GM18507 (cell line): ENCODE data around the gene SH2D2A.

Experiments used
- DNase-seq: peaks from one replicate; pipeline ENCODE4 v3.0.0; 2011; ENCODE audit warnings: low read depth; ENCODE audit not compliant: insufficient read length; ENCODE audit errors: extremely low spot score
- FAIRE-seq: peaks from 2 replicates; lab custom pipeline; 2011; peaks lifted over from hg19 to GRCh38; lab: Jason Lieb, UNC

SH2D2A gene

DNA sequence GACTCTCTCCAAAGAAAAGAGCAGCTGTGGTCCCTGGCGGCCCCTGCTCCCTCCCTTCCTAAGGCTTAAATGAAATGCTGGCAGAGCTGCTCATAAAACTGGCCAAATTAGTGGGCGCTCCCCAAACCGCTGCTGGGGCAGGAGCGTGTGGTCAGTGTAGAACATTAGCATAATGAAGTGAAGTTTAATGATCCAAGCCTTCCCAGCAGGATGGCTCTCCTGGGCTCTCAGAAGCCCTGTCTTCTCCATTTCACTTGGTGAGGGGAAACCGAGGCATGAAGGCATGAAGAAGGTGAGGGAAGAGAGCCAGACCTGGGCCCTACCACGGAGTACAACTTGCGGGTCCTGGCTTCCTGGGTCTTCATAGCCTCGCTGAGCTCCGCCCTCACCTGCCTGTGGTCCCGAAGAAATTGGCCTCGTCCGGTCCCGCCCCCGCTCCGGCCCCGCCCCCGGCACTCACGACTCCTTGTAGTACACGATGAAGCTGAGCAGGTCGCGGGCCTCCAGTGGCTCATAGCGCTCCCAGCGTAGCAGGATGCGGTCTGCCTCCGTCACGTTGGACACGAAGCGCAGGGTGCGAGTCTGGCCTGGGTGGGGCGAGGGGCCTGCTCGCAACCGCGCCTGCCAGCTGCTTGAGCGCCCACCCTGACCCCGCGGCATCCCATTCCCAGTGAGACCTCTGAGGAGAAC, 32.0 kb upstream of the SH2D2A start:
- FAIRE-seq = no peak

DNA sequence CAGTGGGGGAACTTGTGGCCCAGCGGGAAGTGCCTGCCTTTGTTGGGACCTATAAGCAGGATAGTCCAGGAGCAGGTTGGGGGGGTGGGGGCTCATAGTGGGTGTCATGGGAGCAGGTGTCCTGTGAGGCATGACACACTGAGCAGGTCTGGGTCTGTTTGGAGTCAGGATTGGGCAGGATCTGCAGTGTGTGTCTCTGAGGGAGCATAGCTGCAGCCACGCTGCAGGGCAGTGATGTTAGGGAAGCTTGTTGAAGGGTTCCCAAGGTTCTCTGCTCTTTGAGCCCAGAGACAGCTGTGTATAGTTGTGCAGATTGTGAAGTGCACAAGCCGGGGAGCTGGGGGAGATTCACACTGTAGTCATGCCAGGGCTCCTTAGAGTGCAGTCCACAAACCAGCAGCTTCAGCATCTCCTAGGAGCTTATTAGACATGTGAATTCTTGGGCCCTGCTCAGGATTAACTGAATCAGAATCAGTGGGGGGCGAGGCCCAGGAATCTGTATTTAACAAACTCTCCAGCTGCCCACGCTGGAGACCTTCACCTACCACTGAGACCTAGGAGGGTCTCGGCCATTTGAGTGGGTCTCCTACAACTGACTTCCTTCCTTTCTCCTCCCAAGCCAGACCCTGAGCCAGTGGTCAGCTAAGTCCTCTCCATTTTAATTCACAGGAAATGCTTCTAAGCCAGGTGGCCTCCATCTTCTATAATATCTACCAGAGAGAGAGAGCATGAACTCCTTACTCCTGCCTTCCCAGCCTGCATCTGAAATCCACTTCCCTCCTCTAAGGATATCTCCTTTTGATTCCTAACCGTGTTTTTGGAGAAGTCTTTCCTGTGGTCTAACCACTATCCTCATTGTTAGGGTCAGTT, 31.2 kb upstream of the SH2D2A start:
- DNase-seq = no peak

More for the DNA sequence above, 32.0 kb upstream of the SH2D2A start:
- DNase-seq = no peak

GRCh38 chr1:156846643-156847042, 30.0 kb upstream of the SH2D2A start:
- FAIRE-seq = no peak
- no peak for DNase-seq

More for the DNA sequence above, 31.2 kb upstream of the SH2D2A start:
- no peak for FAIRE-seq

- DNase-seq (no peak), FAIRE-seq (no peak)
These were observed 29.4 kb upstream of the SH2D2A start for GRCh38 chr1:156845953-156846545.

DNA sequence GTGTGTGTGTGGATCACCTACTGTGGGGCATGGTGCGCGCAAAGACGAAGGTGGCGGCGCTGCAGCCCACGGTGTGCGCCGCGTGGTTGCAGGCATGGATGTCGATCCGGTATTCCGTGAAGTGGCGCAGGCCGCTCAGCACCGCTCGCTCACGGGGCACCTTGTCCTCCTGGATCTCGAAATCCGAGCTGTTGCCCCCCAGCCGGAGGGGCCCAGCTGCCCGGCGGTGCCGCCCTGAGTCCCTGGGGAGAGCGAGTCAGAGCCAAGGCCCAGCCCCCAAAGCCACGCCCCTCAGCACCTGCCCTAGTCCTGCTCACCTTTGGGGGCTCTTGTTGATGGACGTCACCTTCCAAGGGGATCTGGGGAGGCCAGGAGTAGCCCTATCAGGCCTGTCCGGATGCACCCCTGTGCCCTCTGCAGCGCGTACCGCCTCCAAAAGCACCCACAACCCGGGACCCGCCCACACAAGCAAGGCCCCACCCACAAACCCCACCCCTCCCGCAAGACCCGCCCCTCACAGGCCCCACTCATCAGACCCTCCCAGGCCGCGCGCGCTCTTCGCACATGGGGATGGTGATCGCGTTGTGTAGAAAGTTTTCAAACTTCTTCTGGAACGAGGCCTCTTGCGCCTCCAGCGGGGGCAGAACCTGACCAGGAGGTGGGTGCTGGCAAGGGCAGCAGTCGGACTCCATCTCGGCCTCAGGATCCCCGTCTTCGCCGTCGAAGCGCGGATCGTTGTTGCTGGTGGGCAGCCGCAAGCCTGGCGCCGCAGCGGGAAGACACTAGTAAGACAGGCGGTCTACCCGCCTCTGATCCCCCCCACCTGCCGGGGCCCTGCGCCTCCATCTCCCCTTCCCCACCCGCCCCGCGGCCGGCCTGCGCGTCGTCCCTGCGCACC, 28.7 kb upstream of the SH2D2A start:
- FAIRE-seq = no peak
- no peak for DNase-seq

GRCh38 chr1:156844638-156845037, 28.0 kb upstream of the SH2D2A start:
- DNase-seq (no peak), FAIRE-seq (no peak)

DNA sequence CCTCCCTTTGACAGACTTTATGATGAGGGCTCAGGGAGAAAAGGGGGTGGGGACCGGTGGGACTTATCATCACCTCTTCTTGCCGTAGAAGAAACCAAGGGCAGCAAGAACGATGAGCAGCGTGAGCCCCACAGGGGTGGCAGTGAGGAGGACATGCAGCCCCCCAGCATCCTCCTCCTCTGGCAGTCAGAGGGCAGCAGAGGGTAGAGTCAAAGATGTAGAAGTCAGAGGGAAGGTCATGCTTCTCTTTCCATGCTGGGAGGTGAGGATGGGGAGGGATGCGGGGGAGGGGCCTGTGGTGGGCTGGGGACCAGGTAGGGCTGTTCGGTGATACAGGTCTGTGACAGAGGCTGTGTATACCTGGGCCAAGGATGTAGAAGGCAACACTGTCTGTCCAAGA, 27.5 kb upstream of the SH2D2A start:
- FAIRE-seq = no peak
- DNase-seq = no peak

DNA sequence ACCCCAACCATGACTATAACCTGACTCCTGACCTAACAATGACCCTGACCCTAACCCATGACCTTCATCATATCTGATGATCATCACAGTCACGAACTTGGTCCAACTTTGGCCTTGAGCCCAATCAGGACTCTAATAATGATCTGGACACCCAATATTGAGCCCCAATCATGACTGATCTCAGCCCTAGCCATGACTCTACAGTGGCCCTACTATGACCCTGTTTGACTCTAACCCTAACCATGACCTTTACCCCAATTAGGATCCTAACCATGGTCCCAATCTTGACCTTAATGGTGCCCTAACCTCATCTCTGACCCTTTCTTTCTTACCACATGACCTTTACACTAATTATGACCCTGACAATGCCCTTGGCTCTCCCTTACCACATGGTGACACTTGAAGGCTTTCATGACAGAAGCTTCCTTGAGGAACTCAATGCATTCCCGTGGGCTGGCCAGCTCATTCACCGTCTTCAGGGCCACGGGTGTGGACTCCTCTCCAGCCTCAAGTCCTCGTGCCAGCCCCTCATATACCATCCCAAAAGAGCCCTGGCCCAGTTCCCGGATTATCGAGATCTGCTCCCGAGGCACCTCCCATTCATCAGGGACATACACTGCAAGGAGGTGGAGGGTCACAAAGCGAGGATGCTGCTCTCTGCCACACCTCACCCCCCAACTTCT, 26.1 kb upstream of the SH2D2A start:
- DNase-seq (no peak), FAIRE-seq (no peak)

- FAIRE-seq (no peak), DNase-seq (no peak)
These were observed 24.7 kb upstream of the SH2D2A start for GRCh38 chr1:156841295-156841855.

GRCh38 chr1:156840898-156841279, 24.2 kb upstream of the SH2D2A start:
- DNase-seq (no peak), FAIRE-seq (no peak)

- no peak for FAIRE-seq
- DNase-seq = no peak
These were observed 23.7 kb upstream of the SH2D2A start for GRCh38 chr1:156840186-156840897.

DNA sequence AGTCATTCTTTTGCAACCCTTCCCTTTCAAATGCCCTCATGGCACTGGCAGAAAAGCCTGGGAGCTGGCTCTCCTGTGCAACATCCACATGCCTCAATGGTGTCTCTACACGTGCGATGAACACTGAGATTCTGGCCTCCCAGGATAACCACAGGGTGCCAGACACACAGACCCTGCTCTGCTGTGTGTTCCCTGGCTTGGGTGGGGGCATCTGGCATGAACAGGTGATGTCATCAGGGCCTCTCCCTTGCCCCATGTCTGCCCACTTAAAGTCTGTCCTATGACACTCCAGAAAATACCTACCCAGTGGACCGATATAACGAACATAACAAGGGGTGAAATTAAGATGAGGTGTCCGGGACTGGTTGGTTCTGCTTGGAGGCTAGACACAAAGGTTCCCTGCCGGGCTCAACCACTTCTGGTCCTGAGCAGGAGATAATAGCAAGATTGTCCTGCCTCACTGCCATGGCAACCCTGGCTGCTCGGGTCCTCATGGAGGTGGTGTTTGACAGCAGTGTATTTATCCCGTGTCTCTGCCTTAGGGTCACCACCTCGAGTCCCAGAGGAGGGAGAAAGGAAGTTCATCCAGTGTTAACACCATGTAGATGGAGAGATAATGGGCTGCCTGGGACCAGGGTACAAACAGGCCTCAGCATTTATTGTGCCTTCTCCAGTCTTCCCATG, 22.9 kb upstream of the SH2D2A start:
- no peak for FAIRE-seq
- no peak for DNase-seq

- peak; percentile 84 for FAIRE-seq
- no peak for DNase-seq
These were observed 22.3 kb upstream of the SH2D2A start for GRCh38 chr1:156838972-156839371.

- no peak for DNase-seq
- FAIRE-seq = no peak
These were observed 20.2 kb upstream of the SH2D2A start for GRCh38 chr1:156836892-156837291.

GRCh38 chr1:156836041-156836654, 19.5 kb upstream of the SH2D2A start:
- FAIRE-seq (peak; percentile 73), DNase-seq (no peak)

DNA sequence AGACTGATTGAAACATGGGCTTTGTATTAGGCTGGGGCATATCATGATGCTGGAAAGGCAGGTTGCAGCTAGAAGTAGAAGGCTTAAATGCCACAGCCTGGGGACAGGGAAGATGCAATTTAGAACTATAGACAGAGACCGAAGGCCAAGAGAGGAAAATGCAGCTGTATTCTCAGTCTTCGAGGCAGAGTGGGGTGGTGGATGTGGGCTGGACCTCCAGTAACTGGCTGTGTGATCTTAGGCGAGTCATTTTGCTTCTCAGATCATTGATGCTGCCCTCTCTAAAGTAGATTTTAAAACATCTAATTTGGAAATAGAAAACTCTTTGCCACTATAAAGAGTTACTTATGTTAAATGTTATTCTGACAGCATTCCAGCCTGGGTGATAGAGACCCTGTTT, 17.7 kb upstream of the SH2D2A start:
- FAIRE-seq (no peak), DNase-seq (no peak)

DNA sequence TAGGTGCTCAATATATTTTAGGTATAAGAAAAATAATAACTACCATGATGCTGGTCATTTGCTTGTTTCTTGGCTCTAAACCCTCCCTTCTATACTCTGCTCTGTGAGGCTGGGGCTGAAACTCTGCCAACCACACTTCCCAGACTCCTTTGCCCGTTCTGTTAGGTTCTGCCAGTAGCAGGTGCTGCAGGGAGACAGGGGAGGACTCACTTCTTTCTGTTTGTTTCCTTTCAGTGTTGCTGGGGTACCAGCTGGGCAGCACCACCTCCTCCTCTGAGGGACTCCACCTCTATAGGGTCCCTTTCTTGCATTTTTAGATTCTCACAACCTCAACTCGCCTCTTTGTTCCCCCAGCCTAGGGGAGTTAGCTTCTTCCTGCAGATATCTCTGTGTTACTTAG, 17.0 kb upstream of the SH2D2A start:
- FAIRE-seq (no peak), DNase-seq (no peak)
